Upper lobe of left lung (tissue), 6 donors: ENCODE measurements around the gene CENPV. TPM values are rescaled to one million over a fixed set of nuclear protein-coding genes. Genes with fewer than 3 reads are reported as not detected.
"Not testable (repeated sequence)": the region's sequence is repeated elsewhere in the genome, so short reads cannot be mapped to it uniquely, and the experiment has no call there.

Experiments used
- ATAC-seq, 2 donors: fragments of 200-7000 bp; cut with Tn5 transposase; one replicate each; pipeline ENCODE4 v1.9.1; 2022; ENCODE audit warnings: mild to moderate bottlenecking in 2 of 2, moderate library complexity in 2 of 2; ENCODE audit not compliant: low FRiP score in 2 of 2
- DNase-seq, 2 donors: peaks; one replicate each; pipeline ENCODE4 v3.0.0-alpha.2; 2019 to 2020
- H3K27ac ChIP-seq, 4 donors: fragments of 200-600 bp; sonication (generic); one replicate each; pipeline ENCODE4 v1.5.1; 2016 to 2019
- H3K27me3 ChIP-seq, 4 donors: fragments of 200-600 bp; sonication (generic); one replicate each; pipeline ENCODE4 v1.5.1; 2017 to 2019
- H3K36me3 ChIP-seq, 4 donors: fragments of 200-600 bp; sonication (generic); one replicate each; pipeline ENCODE4 v1.5.1; 2016 to 2019
- H3K4me1 ChIP-seq, 4 donors: fragments of 200-600 bp; sonication (generic); one replicate each; pipeline ENCODE4 v1.5.1; 2018 to 2019
- H3K4me3 ChIP-seq, 4 donors: fragments of 200-600 bp; sonication (generic); one replicate each; pipeline ENCODE4 v1.5.1; 2017 to 2019; ENCODE audit warnings: mild to moderate bottlenecking in 2 of 4, moderate library complexity in 1 of 4
- H3K9me3 ChIP-seq, 4 donors: fragments of 200-600 bp; sonication (generic); one replicate each; pipeline ENCODE4 v1.5.1; 2018 to 2019
- CTCF ChIP-seq, 6 experiments: fragments of 450-650 bp in 4 of 6; fragments of 200-600 bp in 2 of 6; sonication (generic) in 2 of 6; IDR thresholded peaks; one replicate each; pipeline ENCODE4 v1.5.1; 2016 to 2019; ENCODE audit warnings: antibody characterized with exemption in 6 of 6
- EP300 ChIP-seq, 4 donors: sonication (generic); formaldehyde crosslinking; IDR thresholded peaks; one replicate each; pipeline ENCODE4 v1.5.1; 2017; ENCODE audit warnings: antibody characterized with exemption in 4 of 4, control low read depth in 2 of 4
- POLR2A ChIP-seq, 4 donors: fragments of 450-650 bp; IDR thresholded peaks; one replicate each; pipeline ENCODE4 v1.5.1; 2016 to 2017; ENCODE audit warnings: antibody characterized with exemption in 4 of 4, mild to moderate bottlenecking in 2 of 4
- POLR2AphosphoS5 ChIP-seq, 2 donors: sonication (generic); formaldehyde crosslinking; IDR thresholded peaks; one replicate each; pipeline ENCODE4 v1.5.1; 2017; ENCODE audit warnings: antibody characterized with exemption in 2 of 2
- WGBS, 2 donors: methylation state at CpG; one replicate each; pipeline ENCODE4 v1.1.5; 2017 to 2018; 5-methylcytosine and 5-hydroxymethylcytosine counted together
- total RNA-seq, 6 donors: library from RNA; depleted of rRNA in 4 of 6; stranded (reverse); fragments of >200 nt in 4 of 6; gene quantifications; one replicate each; pipeline versions ENCODE4 v1.1.0 to v1.2.1, GENCODE V29; 2016 to 2021
- donor health status: DM: no; HTN: no; CAD: no; lungs with moderate emphysema.
- donor health status: DM: no; HTN: yes; CAD: no; lungs with severe emphysema.

Gene CENPV
- total RNA-seq, 6 donors from 2014 or later, result 3.4 to 30.4 (median 11.1) TPM

GRCh38 chr17:16313139-16314090, 39.9 kb downstream of the CENPV start:
- Histone ChIP-seq H3K27me3 (no peaks in the 10 kb centered on the region), H3K4me3 (no peak overlapping the region), H3K4me1 (peaks cover 0 to 6% (median 0%) of the 10 kb centered on the region in 4 donors), H3K9me3 (no peaks in the 10 kb centered on the region), H3K27ac (no peak overlapping the region), H3K36me3 (peaks cover 0 to 24% (median 4%) of the 10 kb centered on the region in 4 donors)
- ATAC-seq (no peak), DNase-seq (no peak)
- WGBS, 2 donors, result 85 to 91% methylated on average over 7 of the region's 7 CpGs
- no peak for TF ChIP-seq EP300 (IDR thresholded peaks at IDR 0.05)
- no peak for TF ChIP-seq POLR2A (IDR thresholded peaks at IDR 0.05)
- TF ChIP-seq CTCF (IDR thresholded peaks at IDR 0.05), result no peak
- no peak for TF ChIP-seq POLR2AphosphoS5 (IDR thresholded peaks at IDR 0.05)

GRCh38 chr17:16312061-16312460, 41.2 kb downstream of the CENPV start:
- H3K27ac ChIP-seq, ATAC-seq, H3K27me3 ChIP-seq, H3K4me3 ChIP-seq, H3K9me3 ChIP-seq, H3K4me1 ChIP-seq: not testable (repeated sequence)
- peaks cover 0 to 20% (median 4%) of the 10 kb centered on the region in 4 donors for H3K36me3 ChIP-seq
- WGBS, 2 donors, result 60 to 98% methylated on average over 1 to 22 of the region's 34 CpGs
- peak in 1 of 2 donors; percentile 72 for DNase-seq

GRCh38 chr17:16306211-16306610, 47.1 kb downstream of the CENPV start:
- 88 to 94% methylated on average over 8 of the region's 8 CpGs for WGBS, 2 donors
- Histone ChIP-seq H3K4me1 (peaks cover 0 to 6% (median 0%) of the 10 kb centered on the region in 4 donors), H3K4me3 (no peak overlapping the region), H3K27ac (no peak overlapping the region), H3K9me3 (no peaks in the 10 kb centered on the region), H3K36me3 (peaks cover 0 to 19% (median 0%) of the 10 kb centered on the region in 4 donors), H3K27me3 (no peaks in the 10 kb centered on the region)
- TF ChIP-seq EP300 (IDR thresholded peaks at IDR 0.05) (no peak), POLR2AphosphoS5 (IDR thresholded peaks at IDR 0.05) (no peak), CTCF (IDR thresholded peaks at IDR 0.05) (no peak), POLR2A (IDR thresholded peaks at IDR 0.05) (no peak)
- DNase-seq (no peak), ATAC-seq (no peak)

- DNase-seq (no peak), ATAC-seq (no peak)
- WGBS, 2 donors, result 66 to 86% methylated on average over 1 to 3 of the region's 3 CpGs
- no peak for TF ChIP-seq POLR2AphosphoS5 (IDR thresholded peaks at IDR 0.05)
- no peak for TF ChIP-seq POLR2A (IDR thresholded peaks at IDR 0.05)
- no peak for TF ChIP-seq EP300 (IDR thresholded peaks at IDR 0.05)
- no peak for TF ChIP-seq CTCF (IDR thresholded peaks at IDR 0.05)
- no peaks in the 10 kb centered on the region for H3K4me1 ChIP-seq
- peaks cover 0 to 22% (median 0%) of the 10 kb centered on the region in 4 donors for H3K36me3 ChIP-seq
- no peaks in the 10 kb centered on the region for H3K27me3 ChIP-seq
- no peak overlapping the region for H3K27ac ChIP-seq
- no peak overlapping the region for H3K4me3 ChIP-seq
- H3K9me3 ChIP-seq, result no peaks in the 10 kb centered on the region
Observed at GRCh38 chr17:16304830-16305229, 48.4 kb downstream of the CENPV start.

GRCh38 chr17:16302856-16303255, 50.4 kb downstream of the CENPV start:
- no peak for ATAC-seq
- DNase-seq, result no peak
- H3K4me3 ChIP-seq, result no peak overlapping the region
- peaks cover 0 to 22% (median 0%) of the 10 kb centered on the region in 4 donors for H3K36me3 ChIP-seq
- peak overlapping the region in 1 of 4 donors; percentile 17 for H3K27ac ChIP-seq
- H3K4me1 ChIP-seq, result no peaks in the 10 kb centered on the region
- TF ChIP-seq CTCF (IDR thresholded peaks at IDR 0.05) (no peak), POLR2A (IDR thresholded peaks at IDR 0.05) (no peak), POLR2AphosphoS5 (IDR thresholded peaks at IDR 0.05) (no peak), EP300 (IDR thresholded peaks at IDR 0.05) (no peak)
- H3K9me3 ChIP-seq, result no peaks in the 10 kb centered on the region
- 78 to 83% methylated on average over 4 of the region's 4 CpGs for WGBS, 2 donors
- no peaks in the 10 kb centered on the region for H3K27me3 ChIP-seq
